ENCODE results near the gene TRIM8. TPM values are rescaled to one million over a fixed set of nuclear protein-coding genes. Genes with fewer than 3 reads are reported as not detected.
A peak's percentile ranks its signal among the peaks of the same experiment; 100 is the strongest.

TRIM8 gene
- total RNA-seq, 1 experiment from 2014 or later = 61.4 TPM

DNA sequence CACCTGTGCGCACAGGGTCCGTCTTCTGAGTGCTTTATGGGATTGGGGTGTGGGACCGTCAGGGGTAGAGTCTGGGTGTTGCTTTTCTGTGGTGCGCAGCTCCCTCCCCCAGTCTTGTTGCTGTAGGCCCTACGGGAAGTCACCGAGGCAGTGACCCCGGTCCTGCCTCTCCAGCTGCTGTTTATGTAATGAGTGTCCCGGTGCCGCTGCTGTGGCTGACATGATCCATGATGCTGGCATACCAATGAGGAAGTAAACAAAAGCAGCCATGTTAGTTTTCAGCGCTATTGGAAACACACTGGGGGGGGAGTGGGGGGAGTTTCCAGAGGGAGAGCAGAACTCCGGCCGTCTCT is 1.1 kb downstream of the TRIM8 start:
- Histone ChIP-seq H3K27me3 (ENCODE audit: low read length) (no peaks in the 10 kb centered on the region), H3F3A (ENCODE audit: low read length, unreplicated experiment) (no peaks in the 10 kb centered on the region), H4K20me1 (ENCODE audit: low read length) (peaks cover 24% of the 10 kb centered on the region; the same call in 1 of the 2 replicates), H3K4me3 (ENCODE audit: low read length) (peak overlapping the region; percentile 90), H3K27ac (ENCODE audit: low read length) (peak overlapping the region; percentile 96), H3K79me2 (ENCODE audit: low read length) (peaks cover 65% of the 10 kb centered on the region), H3K36me3 (ENCODE audit: low read depth, low read length) (no peaks in the 10 kb centered on the region; the same call in 1 of the 2 replicates), H3K9me2 (replicated peaks; ENCODE audit: low read length) (no peaks in the 10 kb centered on the region), H3K9me3 (ENCODE audit: low read length) (no peaks in the 10 kb centered on the region), H2AFZ (ENCODE audit: low read length) (peak overlapping the region; percentile 67), H3K4me1 (ENCODE audit: insufficient read depth, low read length) (peaks cover 7% of the 10 kb centered on the region), H3K4me2 (ENCODE audit: low read length) (peak overlapping the region; percentile 95), H3K9ac (ENCODE audit: low read length) (peak overlapping the region; percentile 93)
- DNase-seq (peak; percentile 55), ATAC-seq (peak; percentile 0; the same call in 1 of the 2 replicates)
- intact Hi-C loops (cut with micrococcal nuclease) = loop anchor here (10.0 kb wide), 1 partner anchor 51 kb away; no protein-coding TSS in a partner anchor
- TF ChIP-seq, protein P1, sequence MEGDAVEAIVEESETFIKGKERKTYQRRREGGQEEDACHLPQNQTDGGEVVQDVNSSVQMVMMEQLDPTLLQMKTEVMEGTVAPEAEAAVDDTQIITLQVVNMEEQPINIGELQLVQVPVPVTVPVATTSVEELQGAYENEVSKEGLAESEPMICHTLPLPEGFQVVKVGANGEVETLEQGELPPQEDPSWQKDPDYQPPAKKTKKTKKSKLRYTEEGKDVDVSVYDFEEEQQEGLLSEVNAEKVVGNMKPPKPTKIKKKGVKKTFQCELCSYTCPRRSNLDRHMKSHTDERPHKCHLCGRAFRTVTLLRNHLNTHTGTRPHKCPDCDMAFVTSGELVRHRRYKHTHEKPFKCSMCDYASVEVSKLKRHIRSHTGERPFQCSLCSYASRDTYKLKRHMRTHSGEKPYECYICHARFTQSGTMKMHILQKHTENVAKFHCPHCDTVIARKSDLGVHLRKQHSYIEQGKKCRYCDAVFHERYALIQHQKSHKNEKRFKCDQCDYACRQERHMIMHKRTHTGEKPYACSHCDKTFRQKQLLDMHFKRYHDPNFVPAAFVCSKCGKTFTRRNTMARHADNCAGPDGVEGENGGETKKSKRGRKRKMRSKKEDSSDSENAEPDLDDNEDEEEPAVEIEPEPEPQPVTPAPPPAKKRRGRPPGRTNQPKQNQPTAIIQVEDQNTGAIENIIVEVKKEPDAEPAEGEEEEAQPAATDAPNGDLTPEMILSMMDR (conservative IDR thresholded peaks at IDR 0.05; ENCODE audit: low read depth, low read length) = no peak
- no peak for TF ChIP-seq EZH2 (IDR thresholded peaks at IDR 0.05; ENCODE audit: low read length, unreplicated experiment)
- no peak for TF ChIP-seq EZH2phosphoT487 (IDR thresholded peaks at IDR 0.05; ENCODE audit: borderline replicate concordance, low read length)
- no TSS peak for BruUV-seq (replicated peaks)
- CTCF ChIA-PET = interaction anchor here (1.6 kb wide), 1 partner anchor 24 kb away, joined by 6 read pairs; no protein-coding TSS in a partner anchor
- POLR2A ChIA-PET (ENCODE audit: unreplicated experiment) = interaction anchor here (0.6 kb wide), 1 partner anchor 622 kb away, joined by 3 read pairs; no protein-coding TSS in a partner anchor

DNA sequence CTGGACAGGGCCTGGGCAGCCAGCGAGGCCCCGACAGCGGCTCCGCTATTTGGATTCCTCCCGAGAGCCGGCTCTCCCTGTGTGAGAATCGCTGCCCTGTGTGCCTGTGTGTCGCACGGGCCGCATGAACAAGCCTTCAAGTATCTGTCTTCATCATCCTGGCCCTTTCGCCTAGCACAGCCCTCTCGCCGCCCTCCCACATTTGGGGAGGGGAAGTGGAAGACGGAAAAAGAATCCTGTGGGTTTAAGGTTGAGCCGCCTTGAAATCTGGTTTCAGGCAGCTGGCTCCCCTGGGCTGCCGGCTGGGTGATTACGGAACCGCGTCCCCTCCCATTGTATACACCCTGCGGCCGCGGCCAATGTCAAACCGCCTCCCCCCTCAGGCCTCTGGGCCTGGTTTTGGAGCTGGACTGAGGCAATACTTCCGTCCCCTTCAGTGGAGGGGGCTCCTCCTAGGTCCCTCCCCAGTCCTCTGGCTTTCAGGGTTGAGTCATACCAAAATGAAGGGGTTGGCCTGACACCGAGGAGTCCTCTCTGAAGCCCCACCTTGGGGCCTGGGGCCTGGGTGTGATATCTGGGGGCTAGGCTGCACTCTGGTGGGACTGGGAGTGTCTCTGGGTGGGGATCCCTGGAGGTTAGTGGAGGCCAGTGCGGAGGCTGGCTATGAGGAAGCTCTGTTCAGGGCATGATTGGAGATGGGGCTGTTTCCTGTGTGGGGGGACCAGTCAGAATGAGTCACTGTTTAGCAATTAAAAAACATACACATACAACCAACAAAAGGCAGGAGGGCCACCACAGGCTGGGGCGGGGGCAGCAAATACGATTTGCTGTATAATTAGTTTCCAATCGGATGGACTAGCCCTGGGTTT is 1.7 kb downstream of the TRIM8 start:
- Histone ChIP-seq H3K36me3 (ENCODE audit: low read depth, low read length) (no peaks in the 10 kb centered on the region; the same call in 1 of the 2 replicates), H3K27me3 (ENCODE audit: low read length) (no peaks in the 10 kb centered on the region), H3F3A (ENCODE audit: low read length, unreplicated experiment) (no peaks in the 10 kb centered on the region), H3K9me2 (replicated peaks; ENCODE audit: low read length) (no peaks in the 10 kb centered on the region), H3K4me3 (ENCODE audit: low read length) (peak overlapping the region; percentile 90), H4K20me1 (ENCODE audit: low read length) (peaks cover 24% of the 10 kb centered on the region; the same call in 1 of the 2 replicates), H3K79me2 (ENCODE audit: low read length) (peaks cover 71% of the 10 kb centered on the region), H2AFZ (ENCODE audit: low read length) (peak overlapping the region; percentile 67), H3K9me3 (ENCODE audit: low read length) (no peaks in the 10 kb centered on the region), H3K27ac (ENCODE audit: low read length) (peak overlapping the region; percentile 96), H3K4me1 (ENCODE audit: insufficient read depth, low read length) (peaks cover 7% of the 10 kb centered on the region), H3K9ac (ENCODE audit: low read length) (peak overlapping the region; percentile 93), H3K4me2 (ENCODE audit: low read length) (peak overlapping the region; percentile 95)
- TF ChIP-seq EZH2phosphoT487 (IDR thresholded peaks at IDR 0.05; ENCODE audit: borderline replicate concordance, low read length) (no peak), EZH2 (IDR thresholded peaks at IDR 0.05; ENCODE audit: low read length, unreplicated experiment) (no peak)
- TF ChIP-seq, protein P1 (conservative IDR thresholded peaks at IDR 0.05; ENCODE audit: low read depth, low read length) = no peak
- DNase-seq (peak; percentile 87), ATAC-seq (peak; percentile 57)
- TSS peak; percentile 92 for BruUV-seq (replicated peaks)
- intact Hi-C loops (cut with micrococcal nuclease) = loop anchor here (2.0 to 10.0 kb wide), 2 partner anchors 51 to 69 kb away; partner anchors contain the start of genes ARL3 and SFXN2
- CTCF ChIA-PET = interaction anchor here (1.6 kb wide), 1 partner anchor 23 kb away, joined by 6 read pairs; no protein-coding TSS in a partner anchor
- POLR2A ChIA-PET (ENCODE audit: unreplicated experiment) = interaction anchor here (0.5 to 1.0 kb wide), 6 partner anchors 51 to 724 kb away, joined by 3 to 8 read pairs (median 4); partner anchors contain the start of genes ACTR1A and ARL3

All from PC-3 (cell line).